HG03520 (cell line): ENCODE measurements around the gene PSKH1.
A peak's percentile ranks its signal among the peaks of the same experiment; 100 is the strongest.

Source experiments
- ATAC-seq: cut with Tn5 transposase; IDR thresholded peaks from one replicate; pipeline ENCODE4 v1.9.1; 2021; ENCODE audit warnings: mild to moderate bottlenecking, moderate library complexity; ENCODE audit not compliant: unreplicated experiment

PSKH1 gene

DNA sequence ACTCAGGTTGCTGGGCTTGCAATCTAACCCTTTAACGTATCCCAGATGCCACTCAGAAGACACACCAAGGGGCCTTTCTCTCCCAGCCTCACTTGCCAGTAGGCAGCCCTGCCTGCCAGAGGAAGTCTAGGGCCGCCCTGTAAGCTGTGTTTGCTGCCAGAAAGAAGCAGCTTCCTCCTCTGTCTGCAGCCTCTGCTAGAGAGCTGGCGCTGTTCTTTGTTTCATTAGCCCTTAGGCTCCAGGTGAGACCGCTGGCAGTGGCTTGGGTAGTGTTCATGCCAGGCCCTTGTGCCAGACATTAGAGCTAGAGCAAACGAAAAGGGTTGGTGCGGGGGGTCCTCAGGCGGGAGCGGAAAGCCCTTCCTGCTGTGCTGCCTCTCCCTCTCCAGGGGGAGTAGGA, 29.7 kb downstream of the PSKH1 start:
- no peak for ATAC-seq

DNA sequence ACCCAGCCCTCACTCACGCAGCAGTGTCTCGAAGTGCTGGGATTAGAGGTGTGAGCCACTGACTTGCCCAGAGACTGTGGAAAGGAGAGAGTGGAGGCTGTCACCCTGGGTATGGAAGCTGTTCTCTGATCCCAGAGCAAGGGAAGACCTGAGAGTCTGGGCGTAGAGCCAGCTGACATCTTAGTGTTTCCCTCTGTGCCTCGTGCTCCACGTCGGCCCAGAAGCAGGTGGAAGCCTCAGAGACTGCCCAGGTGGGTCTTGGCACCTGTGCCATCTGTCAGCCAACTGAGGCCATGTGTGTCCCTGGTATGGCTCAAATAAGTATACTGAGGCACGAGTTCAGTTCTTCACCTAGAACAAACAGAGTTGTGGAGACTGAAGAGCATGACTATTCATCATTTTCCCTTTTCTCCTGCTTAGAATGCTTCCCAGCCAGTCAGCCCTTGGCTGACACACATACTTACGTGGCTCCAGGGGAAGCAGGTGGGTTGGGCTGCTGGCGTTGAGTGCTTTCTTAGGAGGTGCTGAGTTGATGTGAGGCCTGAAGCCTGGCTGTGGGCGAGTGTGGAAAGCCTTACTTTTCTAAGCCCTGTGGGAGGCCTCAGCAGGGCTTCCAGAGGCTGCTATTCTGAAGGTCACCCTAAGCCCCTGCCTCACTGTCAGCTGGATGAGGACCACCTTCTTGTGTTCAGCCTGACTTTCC, 30.5 kb downstream of the PSKH1 start:
- ATAC-seq: no peak

DNA sequence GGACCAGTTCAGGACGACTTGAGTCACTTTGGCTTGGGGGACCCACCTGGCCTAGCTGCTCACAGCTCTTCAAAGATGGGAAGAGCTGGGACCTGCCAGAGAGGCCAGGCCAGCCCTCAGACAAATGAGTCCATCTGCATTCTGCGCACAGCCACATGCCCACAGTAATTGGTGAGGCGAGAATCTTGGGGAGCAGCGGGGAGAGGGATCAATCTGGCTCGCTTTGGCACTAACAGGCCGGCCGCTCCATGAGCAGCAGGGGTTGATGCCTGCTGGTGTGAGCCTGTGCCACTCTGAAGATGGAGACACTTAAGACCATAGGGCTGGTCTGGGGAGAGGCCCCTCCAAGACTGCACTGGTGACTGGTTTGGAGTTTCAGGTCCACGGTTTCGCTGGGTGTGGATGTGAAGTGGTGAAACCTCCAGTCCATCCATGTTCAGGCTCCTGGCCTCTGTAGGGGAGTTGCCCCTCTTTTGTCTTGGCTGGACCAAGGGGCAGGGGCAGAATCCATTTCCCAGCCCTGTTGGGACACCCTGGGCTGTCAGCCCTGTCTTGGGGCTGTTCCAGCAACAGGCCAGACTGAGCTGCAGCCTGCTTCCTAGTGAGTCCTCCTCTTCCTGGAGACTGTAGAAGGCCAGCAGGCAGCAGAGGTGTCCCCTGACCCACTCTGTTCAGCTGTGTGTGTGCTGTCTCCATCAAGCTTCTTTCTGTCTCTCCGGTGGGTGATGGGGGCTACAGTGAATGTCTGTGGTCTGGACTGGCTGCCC, 31.3 kb downstream of the PSKH1 start:
- no peak for ATAC-seq

DNA sequence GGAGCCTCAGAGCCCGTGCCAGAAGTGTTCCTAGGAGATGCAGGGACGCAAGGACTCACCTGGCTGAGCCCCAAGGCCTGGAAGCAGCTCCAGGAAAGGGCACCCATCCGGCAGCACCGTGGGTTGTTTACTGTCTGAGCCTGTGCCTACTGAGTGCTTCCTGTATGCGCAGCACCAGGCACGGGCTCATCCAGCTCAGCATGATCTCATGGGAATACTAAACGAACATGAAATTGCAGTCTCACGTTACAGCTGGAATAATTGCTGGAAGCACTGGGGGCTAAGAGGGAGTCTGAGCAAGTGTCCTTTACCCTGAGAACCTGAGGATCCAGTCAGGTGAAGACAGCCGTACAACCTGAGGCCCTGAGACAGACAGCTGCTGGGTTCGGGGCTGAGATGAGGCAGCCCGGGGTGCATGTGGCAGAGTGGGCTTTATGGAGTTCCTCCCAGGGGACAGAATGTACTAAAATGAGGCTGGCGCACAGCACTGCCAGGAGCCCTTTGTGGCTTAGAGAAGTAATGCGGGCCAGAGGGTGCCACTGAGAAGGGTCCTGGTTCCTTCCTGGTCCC, 33.2 kb downstream of the PSKH1 start:
- ATAC-seq: no peak

DNA sequence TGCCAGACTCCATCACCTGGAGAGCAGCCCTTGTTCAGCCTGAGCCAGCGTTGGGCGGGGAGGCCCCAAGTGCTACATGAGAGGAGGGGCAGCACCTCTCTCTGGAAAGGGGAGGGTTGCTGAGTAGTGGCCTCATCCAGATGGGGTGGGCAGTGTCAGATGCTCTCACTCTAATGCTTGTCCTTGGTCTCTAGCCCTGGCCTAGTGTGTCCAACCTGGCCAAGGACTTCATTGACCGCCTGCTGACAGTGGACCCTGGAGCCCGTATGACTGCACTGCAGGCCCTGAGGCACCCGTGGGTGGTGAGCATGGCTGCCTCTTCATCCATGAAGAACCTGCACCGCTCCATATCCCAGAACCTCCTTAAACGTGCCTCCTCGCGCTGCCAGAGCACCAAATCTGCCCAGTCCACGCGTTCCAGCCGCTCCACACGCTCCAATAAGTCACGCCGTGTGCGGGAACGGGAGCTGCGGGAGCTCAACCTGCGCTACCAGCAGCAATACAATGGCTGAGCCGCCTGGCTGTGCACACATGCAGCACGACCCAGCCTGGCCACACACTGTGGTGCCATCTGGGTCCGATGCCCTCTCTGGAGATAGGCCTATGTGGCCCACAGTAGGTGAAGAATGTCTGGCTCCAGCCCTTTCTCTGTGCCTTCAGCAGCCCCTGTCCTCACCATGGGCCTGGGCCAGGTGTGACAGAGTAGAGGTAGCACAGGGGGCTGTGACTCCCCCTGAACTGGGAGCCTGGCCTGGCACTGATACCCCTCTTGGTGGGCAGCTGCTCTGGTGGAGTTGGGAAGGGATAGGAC, 34.3 kb downstream of the PSKH1 start:
- no peak for ATAC-seq

DNA sequence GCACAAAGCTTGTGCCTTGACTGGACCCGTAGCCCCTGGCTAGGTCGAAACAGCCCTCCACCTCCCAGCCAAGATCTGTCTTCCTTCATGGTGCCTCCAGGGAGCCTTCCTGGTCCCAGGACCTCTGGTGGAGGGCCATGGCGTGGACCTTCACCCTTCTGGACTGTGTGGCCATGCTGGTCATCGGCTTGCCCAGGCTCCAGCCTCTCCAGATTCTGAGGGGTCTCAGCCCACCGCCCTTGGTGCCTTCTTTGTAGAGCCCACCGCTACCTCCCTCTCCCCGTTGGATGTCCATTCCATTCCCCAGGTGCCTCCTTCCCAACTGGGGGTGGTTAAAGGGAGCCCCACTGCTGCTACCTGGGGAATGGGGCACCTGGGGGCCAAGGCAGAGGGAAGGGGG, 35.1 kb downstream of the PSKH1 start:
- ATAC-seq: no peak

DNA sequence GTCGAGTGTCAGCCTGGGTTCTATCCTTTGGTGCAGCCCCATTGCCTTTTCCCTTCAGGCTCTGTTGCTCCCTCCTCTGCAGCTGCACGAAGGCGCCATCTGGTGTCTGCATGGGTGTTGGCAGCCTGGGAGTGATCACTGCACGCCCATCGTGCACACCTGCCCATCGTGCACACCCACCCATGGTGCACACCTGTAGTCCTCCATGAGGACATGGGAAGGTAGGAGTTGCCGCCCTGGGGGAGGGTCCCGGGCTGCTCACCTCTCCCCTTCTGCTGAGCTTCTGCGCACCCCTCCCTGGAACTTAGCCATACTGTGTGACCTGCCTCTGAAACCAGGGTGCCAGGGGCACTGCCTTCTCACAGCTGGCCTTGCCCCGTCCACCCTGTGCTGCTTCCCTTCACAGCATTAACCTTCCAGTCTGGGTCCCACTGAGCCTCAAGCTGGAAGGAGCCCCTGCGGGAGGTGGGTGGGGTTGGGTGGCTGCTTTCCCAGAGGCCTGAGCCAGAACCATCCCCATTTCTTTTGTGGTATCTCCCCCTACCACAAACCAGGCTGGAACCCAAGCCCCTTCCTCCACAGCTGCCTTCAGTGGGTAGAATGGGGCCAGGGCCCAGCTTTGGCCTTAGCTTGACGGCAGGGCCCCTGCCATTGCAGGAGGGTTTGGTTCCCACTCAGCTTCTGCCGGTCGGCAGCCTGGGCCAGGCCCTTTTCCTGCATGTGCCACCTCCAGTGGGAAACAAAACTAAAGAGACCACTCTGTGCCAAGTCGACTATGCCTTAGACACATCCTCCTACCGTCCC, 35.7 kb downstream of the PSKH1 start:
- no peak for ATAC-seq

DNA sequence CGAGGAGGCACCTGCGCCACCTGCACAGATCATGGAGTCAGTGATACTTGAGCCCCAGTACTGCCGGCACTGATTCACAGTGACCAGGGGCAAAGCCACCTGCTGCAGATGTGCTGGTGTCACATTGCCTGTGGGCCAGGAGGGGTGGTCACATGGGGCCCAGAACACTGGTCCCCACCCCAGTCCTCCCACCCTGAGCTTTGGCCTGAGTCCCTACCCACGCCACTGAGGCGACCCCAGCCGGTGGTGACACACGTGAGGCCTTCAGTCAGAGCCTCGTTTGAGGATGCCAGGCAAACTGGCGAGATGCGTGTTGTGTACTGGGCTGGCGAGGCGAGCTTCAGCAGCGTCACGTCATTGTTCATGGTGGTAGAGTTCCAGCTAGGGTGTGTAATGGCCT, 37.1 kb downstream of the PSKH1 start:
- ATAC-seq: no peak

DNA sequence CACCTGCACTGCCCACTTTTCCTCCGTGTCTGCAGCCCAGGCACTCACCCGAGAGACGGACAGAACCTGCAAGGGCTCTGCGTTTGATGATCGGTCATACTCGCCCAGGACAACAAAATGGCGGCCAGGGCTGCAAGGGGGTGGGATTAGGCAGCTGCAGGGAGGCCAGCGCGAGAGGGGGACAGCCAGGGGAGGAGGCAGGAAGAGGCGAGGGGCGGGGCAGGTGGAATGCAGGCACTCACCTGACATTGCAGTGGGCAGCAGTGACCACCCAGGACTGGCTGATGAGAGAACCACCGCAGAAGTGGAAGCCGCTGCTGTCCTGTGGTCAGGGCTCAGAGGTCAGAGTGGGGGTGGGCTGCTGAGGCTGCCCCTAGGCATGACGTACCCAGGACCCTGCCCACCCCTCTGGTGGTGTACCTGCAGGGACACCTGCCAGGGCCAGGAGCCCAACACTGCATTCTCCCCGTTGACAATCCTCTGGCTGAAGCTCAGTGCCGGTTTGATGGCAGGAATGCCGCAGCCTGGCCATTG, 37.7 kb downstream of the PSKH1 start:
- ATAC-seq: no peak

DNA sequence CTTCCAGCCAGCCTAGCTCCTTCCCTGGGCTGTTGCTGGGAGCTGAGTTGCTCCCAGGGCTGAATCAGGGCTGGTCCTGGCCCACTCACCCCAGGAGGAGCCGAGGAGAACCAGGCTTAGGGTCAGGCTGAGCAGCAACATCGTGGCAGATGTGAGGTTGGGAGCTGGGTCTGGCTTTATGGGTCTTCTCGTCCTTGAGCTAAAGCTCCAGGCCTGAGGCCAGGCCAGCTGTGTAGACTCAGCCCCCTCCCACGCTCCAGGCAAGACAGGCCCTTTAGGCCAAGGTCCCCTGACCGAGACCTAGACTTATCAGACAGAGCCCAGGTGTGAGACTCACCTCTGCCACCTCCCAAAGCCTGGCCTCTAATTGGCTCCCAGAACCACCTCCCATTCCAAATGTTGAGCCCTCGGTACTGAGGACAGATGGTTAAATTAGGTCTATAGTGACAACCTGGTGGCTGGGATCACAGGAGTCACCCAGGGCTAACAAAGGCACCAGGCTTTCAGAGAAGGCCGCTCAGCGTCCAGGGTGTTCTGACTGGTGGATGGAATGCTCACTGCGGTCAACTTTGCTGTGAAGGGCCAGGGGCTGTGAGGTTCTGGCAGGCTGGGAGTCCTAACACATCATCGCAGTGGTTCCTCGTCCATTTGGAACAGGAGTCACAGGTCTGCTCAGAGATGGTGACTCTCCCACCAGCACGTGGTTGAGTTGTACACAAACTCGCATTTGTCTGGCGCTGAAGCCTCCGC, 38.8 kb downstream of the PSKH1 start, which contains the start of gene CTRL:
Gene CTRL (minus strand): TSS at position 151 of the 750 bp plus-strand sequence. CDS start 10 bp downstream, at position 141.
- no peak for ATAC-seq

DNA sequence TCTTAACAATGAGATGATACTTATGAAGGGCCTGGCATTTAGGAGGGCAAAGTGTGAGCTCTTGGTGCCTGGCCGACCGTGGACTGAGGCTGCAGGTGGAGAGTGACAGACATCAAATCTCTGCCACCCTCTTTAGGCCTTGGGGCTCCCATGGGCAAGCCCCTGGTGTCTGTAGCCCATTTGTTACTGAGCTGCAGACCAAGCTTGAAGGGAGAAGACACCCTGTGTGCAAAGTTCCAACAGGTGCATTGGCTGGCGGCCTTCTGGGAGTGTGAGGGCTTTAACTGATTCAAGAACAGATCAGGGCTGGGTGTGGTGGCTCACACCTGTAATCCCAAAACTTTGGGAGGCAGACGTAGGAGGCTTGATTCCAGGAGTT, 39.4 kb downstream of the PSKH1 start:
- no peak for ATAC-seq

DNA sequence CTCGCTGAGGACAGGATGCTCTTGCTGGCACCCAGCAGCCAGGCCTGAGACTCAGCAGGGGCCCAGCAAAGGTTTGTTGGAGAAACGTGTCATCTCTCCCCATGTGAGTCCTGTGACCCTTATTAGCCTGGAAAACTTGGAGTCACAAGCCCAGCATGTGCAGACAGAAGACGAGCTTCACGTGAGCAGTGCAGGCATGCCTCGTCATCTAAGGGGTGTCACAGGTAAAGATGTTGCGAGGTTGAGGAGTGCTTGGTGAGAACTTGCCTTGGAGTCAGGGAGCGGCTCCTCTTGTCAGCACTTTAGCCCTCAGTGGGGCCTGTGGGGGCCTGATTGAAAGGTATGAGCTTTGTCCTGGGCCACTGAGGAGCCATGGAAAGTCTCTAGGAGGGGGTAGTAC, 40.8 kb downstream of the PSKH1 start:
- no peak for ATAC-seq

DNA sequence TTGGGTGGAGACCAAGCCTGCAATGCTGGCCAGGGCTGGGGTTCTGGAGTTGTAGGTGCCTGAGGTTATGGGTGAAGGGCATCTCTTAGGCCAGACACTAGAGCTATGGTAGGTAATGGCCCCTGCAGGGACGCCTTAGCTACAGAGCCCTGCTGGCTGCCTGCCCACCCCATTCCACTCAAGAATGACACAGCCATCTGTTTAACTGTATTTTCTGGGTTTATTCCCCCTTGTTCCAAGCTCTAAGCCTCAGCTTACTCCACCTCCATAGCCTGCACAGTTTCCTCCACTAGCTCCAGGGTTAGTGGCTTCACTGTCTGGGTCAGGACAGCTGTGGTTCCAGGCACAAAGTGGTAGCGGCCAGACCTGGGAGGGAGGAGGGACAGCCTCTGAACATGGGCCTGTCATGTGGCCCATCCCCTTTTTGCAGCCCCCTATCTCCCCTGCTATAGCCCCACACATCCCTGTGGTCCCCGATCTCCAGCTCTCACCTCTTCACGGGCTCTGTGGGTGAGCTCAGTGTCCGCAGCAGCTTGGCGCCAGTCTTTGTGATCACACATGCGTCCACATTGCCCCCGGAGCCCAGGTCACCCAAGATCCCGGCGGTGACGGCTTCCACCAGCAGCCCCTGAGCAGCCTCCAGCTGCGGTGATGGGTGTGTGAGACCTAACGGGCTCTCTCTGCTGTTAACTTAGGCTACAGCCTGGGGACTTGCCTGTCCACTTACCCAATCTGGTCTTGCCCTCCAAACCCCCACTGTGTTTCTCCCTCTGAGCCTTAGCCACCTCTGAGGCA, 41.4 kb downstream of the PSKH1 start:
- ATAC-seq: no peak

DNA sequence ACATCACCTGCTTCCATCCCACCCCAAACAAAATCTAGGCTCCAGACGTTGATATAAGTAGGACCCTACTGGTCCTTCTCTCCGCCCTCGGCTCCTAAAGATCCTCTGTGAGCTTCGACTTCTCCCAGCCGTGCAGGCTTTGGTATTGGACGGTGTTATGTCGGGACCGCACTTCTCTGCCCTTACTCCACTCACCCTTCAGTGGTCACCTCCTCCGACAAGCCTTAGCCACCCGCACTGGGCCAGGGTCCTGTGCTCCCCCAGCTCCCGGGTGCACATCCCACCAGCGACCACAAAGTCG, 42.0 kb downstream of the PSKH1 start:
- ATAC-seq: no peak

DNA sequence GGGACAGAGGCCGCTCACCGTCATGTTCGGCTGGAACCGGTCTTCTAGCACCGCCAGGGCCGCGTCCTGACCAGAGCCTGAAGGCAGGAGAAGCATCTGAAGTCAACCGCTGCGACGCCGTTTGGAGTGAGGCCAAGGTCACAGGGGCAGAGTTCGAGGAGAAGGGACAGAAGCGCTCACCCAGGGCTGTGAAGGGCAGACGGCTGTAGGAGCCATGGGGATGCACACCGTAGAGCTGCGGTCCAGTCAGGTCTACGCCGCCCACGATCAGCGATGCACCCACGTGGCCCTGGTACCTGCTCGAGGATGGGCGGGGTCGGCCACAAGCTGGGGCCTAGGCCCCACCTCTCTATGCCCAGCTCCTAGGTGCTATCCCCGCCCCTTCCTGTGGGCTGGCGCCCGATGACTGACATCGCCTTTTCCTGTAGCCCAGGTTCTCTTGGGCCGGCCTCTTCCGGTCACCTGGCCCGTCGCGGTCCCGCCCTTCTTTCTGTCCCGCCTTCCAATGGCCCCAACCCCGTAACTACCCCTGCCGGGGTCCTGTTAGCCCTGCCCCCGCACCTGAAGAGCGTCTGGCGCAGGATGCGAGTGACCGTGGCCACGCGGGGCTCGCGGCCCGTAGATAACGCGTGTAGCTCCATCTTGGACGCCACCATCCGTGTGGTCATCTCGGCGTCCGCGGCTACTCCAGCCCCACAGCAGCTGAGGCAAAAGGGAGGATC, 42.5 kb downstream of the PSKH1 start:
- peak; percentile 88 for ATAC-seq

DNA sequence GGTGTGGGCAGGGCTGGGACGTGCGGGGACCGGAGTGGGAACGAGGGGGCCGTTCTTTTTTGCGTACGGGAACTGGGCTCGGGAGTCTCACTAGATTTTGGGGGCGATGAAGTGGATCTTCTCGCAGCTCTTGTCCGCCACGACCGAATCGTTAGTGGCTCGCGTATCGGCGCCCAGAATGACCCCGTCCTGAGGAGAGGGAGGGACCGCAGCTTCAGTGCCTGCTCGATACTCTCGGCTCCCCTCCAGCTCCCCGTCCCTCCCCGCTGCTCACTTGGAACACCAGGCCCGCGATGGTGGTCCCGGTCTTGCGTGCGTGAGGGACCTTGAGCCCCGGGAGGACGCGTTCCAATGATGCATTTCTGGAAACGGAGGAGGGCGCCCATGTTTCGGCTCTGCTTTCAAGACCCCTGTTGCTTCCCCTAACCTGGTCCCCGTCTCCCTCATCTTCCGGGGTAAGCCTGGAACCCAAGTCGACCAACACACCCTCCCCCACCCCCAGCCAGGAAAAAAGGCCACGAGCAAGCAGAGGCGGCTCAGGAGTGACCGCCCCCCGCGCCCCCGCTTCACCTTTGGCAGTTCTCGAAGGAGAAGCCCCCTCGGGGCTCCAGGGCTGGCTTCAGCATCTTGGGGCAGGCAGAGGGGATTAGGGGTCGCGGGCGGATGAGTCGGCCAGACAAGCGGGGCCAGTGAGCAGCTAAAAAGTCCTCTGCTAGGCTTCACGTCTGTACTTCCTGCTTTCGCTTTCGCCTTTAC, 43.2 kb downstream of the PSKH1 start, which contains the start of gene PSMB10:
Gene PSMB10 (minus strand): TSS at position 727 of the 756 bp plus-strand sequence. CDS start 101 bp downstream, at position 626.
- no peak for ATAC-seq

DNA sequence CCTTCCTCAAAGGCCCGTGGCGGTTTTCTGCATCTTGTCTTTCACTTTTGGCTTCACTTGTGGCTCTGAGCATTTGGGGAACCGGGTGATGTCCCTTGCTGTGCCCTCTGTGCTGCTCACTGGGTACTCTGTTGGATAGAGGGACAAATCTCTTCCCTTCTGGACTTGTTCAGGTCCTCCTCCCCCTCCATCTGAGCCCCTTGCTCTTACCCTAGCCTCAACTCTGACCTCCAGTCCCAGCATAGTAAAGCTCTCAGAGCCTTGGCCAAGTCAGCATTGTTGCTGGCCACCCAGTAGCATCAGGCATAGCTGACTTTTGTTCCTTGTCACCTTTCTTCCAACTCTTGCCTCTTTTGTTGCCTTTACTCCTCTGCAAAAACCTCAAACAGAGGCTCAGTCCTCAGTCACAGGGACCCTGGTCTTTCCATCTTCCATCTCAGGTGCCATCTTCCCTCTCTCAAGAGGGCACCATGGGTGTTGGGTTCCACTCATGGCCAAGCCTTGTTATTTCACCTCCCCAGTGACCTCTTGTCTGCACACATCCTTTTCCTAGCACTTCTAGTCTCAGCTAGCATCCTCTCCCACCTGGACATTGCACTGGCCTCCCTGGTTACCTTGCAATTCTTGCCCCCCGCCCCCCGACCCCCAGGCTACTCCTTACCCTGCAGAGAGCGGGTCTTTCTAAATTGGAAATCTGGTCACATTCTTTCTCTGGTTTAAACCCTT, 44.0 kb downstream of the PSKH1 start:
- ATAC-seq: peak; percentile 49
